Inferior parietal cortex (tissue), 1 donor: ENCODE measurements around the gene L3MBTL2.
"Not testable (repeated sequence)": the region's sequence is repeated elsewhere in the genome, so short reads cannot be mapped to it uniquely, and the experiment has no call there.

Experiments
- DNase-seq: peaks from one replicate; pipeline ENCODE4 v3.0.0-alpha.2; 2016; ENCODE audit errors: extremely low spot score

L3MBTL2 gene

GRCh38 chr22:41204992-41205900, at the start of gene L3MBTL2:
TSS of gene L3MBTL2 (plus strand) at chr22:41205312. CDS start at chr22:41205363, 51 bp downstream.
- DNase-seq = peak; percentile 99

- no peak for DNase-seq
These were observed 48.0 kb upstream of the L3MBTL2 start for GRCh38 chr22:41157083-41157482.

GRCh38 chr22:41169157-41169556, 36.0 kb upstream of the L3MBTL2 start:
- DNase-seq = no peak

- no peak for DNase-seq
These were observed 33.1 kb upstream of the L3MBTL2 start for GRCh38 chr22:41171996-41172395.

GRCh38 chr22:41175546-41175945, 29.6 kb upstream of the L3MBTL2 start:
- DNase-seq = no peak

- DNase-seq = no peak
These were observed 28.0 kb upstream of the L3MBTL2 start for GRCh38 chr22:41177040-41177621.

GRCh38 chr22:41177622-41178424, 27.3 kb upstream of the L3MBTL2 start:
- DNase-seq = no peak

GRCh38 chr22:41178425-41178975, 26.6 kb upstream of the L3MBTL2 start:
- peak; percentile 41 for DNase-seq

GRCh38 chr22:41180362-41180761, 24.8 kb upstream of the L3MBTL2 start:
- DNase-seq = not testable (repeated sequence)

- no peak for DNase-seq
These were observed 24.2 kb upstream of the L3MBTL2 start for GRCh38 chr22:41180926-41181325.

- no peak for DNase-seq
These were observed 23.5 kb upstream of the L3MBTL2 start for GRCh38 chr22:41181349-41182241.

- no peak for DNase-seq
These were observed 20.4 kb upstream of the L3MBTL2 start for GRCh38 chr22:41184679-41185078.

- DNase-seq = no peak
These were observed 13.6 kb upstream of the L3MBTL2 start for GRCh38 chr22:41191467-41191866.

- DNase-seq = no peak
These were observed 11.3 kb upstream of the L3MBTL2 start for GRCh38 chr22:41193829-41194228.

- DNase-seq = peak; percentile 81
These were observed 7.8 kb upstream of the L3MBTL2 start for GRCh38 chr22:41197038-41197972.

- DNase-seq = no peak
These were observed 7.0 kb upstream of the L3MBTL2 start for GRCh38 chr22:41198027-41198580.

GRCh38 chr22:41201141-41201540, 4.0 kb upstream of the L3MBTL2 start:
- DNase-seq = no peak

- no peak for DNase-seq
These were observed 2.0 kb upstream of the L3MBTL2 start for GRCh38 chr22:41203118-41203517.

GRCh38 chr22:41204066-41204465, 1.0 kb upstream of the L3MBTL2 start:
- no peak for DNase-seq
